Astrocyte of the cerebellum (primary cell): ENCODE results near the gene F5.

Source experiments
- DNase-seq: peaks from one replicate; pipeline ENCODE4 v3.0.0-alpha.2; 2011; ENCODE audit warnings: low read depth
- H3K4me3 ChIP-seq: 2 replicates; pipeline ENCODE4 v1.5.1; 2011; ENCODE audit warnings: mild to moderate bottlenecking, low read depth, low read length, moderate library complexity
- CTCF ChIP-seq: IDR thresholded peaks from 2 replicates; pipeline ENCODE4 v1.5.1; 2012; ENCODE audit warnings: low read length, low read depth, moderate library complexity, mild to moderate bottlenecking; ENCODE audit errors: missing control alignments
- in situ Hi-C: cut with HindIII; loops from 2 replicates; pipeline ENCODE4 v1.10.0; 2017; ENCODE audit warnings: low sequenced_read_pairs

Gene F5

GRCh38 chr1:169499807-169500206 lies 86.5 kb downstream of the F5 start:
- DNase-seq, result no peak
- no peak for TF ChIP-seq CTCF
- in situ Hi-C loops, result no loop called here
- no peak overlapping the region for H3K4me3 ChIP-seq

GRCh38 chr1:169497317-169497716 lies 89.0 kb downstream of the F5 start:
- no peak overlapping the region for H3K4me3 ChIP-seq
- no peak for TF ChIP-seq CTCF
- no peak for DNase-seq
- in situ Hi-C loops, result no loop called here

GRCh38 chr1:169495916-169496315 lies 90.4 kb downstream of the F5 start:
- no peak for TF ChIP-seq CTCF
- H3K4me3 ChIP-seq, result no peak overlapping the region
- DNase-seq, result no peak
- in situ Hi-C loops, result no loop called here

GRCh38 chr1:169495046-169495775 lies 91.1 kb downstream of the F5 start:
- DNase-seq, result no peak

GRCh38 chr1:169494343-169494742 lies 91.9 kb downstream of the F5 start:
- no peak for DNase-seq
- TF ChIP-seq CTCF, result no peak
- in situ Hi-C loops, result no loop called here
- no peak overlapping the region for H3K4me3 ChIP-seq

More at GRCh38 chr1:169495046-169495775, 91.1 kb downstream of the F5 start:
- no peak overlapping the region for H3K4me3 ChIP-seq
- in situ Hi-C loops, result no loop called here
- no peak for TF ChIP-seq CTCF

GRCh38 chr1:169493251-169493650 lies 93.0 kb downstream of the F5 start:
- in situ Hi-C loops, result no loop called here
- H3K4me3 ChIP-seq, result no peak overlapping the region
- no peak for DNase-seq
- no peak for TF ChIP-seq CTCF
